Lung (tissue), 12 donors: ENCODE results near the gene JAG2. TPM values are rescaled to one million over a fixed set of nuclear protein-coding genes. Genes with fewer than 3 reads are reported as not detected.
A peak's percentile ranks its signal among the peaks of the same experiment; 100 is the strongest.

ENCODE experiments used
- ATAC-seq: fragments of 200-7000 bp; cut with Tn5 transposase; one replicate; pipeline ENCODE4 v1.9.1; 2020; ENCODE audit warnings: moderate number of reproducible peaks; ENCODE audit not compliant: insufficient read depth, low FRiP score
- DNase-seq, 3 donors: peaks; one replicate each; pipeline ENCODE4 v3.0.0-alpha.2; 2013 to 2017
- H3K27ac ChIP-seq, 2 donors: one replicate each; pipeline ENCODE4 v1.5.1; 2013; ENCODE audit warnings: mild to moderate bottlenecking in 2 of 2, moderate library complexity in 2 of 2, control low read depth in 1 of 2, inconsistent platforms in 1 of 2, low read depth in 1 of 2, low read length in 1 of 2
- H3K27me3 ChIP-seq, 3 donors: one replicate each; pipeline ENCODE4 v1.5.1; 2013; ENCODE audit warnings: low read length in 2 of 3; ENCODE audit not compliant: control insufficient read depth in 3 of 3, insufficient read depth in 3 of 3
- H3K36me3 ChIP-seq, 4 donors: one replicate each; pipeline ENCODE4 v1.5.1; 2013; ENCODE audit warnings: low read length in 4 of 4, mild to moderate bottlenecking in 1 of 4, moderate library complexity in 1 of 4; ENCODE audit not compliant: control insufficient read depth in 4 of 4, insufficient read depth in 4 of 4
- H3K4me1 ChIP-seq, 5 donors: one replicate each; pipeline ENCODE4 v1.5.1; 2013; ENCODE audit warnings: low read length in 5 of 5, mild to moderate bottlenecking in 2 of 5, moderate library complexity in 1 of 5; ENCODE audit not compliant: control insufficient read depth in 5 of 5, insufficient read depth in 5 of 5
- H3K4me3 ChIP-seq: one replicate; pipeline ENCODE4 v1.5.1; 2013; ENCODE audit warnings: mild to moderate bottlenecking, control low read depth, moderate library complexity
- H3K9ac ChIP-seq, 2 donors: one replicate each; pipeline ENCODE4 v1.5.1; 2013; ENCODE audit warnings: low read length in 2 of 2, control low read depth in 1 of 2; ENCODE audit not compliant: insufficient read depth in 1 of 2
- H3K9me3 ChIP-seq, 4 donors: one replicate each; pipeline ENCODE4 v1.5.1; 2013; ENCODE audit warnings: low read length in 3 of 4, mild to moderate bottlenecking in 1 of 4, moderate library complexity in 1 of 4; ENCODE audit not compliant: control insufficient read depth in 4 of 4, insufficient read depth in 3 of 4
- CTCF ChIP-seq: IDR thresholded peaks from 2 replicates; pipeline ENCODE4 v1.5.1; 2012; ENCODE audit warnings: mild to moderate bottlenecking; ENCODE audit errors: control extremely low read depth, extremely low read depth
- WGBS, 2 donors: extraction: QIAGEN DNeasy Blood & Tissue Kit; methylation state at CpG; one replicate each; pipeline ENCODE4 v1.1.7; 2013; 5-methylcytosine and 5-hydroxymethylcytosine counted together
- polyA plus RNA-seq, 2 donors: library from polyadenylated mRNA; stranded (reverse); fragments of 200-250 nt; gene quantifications; one replicate each; pipeline ENCODE4 v1.2.1, GENCODE V29; 2013
- total RNA-seq, 2 donors: library from RNA; depleted of rRNA in 1 of 2; stranded (reverse); fragments of >200 nt in 1 of 2; gene quantifications; one replicate each; pipeline ENCODE4 v1.2.1, GENCODE V29; 2014 to 2021
- donor health status: control.
- donor health status: control.
- donor health status: Bipolar disorder and iron deficiency.
- donor health status: healthy.
- donor health status: DM: yes; HTN: yes; CAD: no.

Gene JAG2
- total and polyA plus RNA-seq, 4 donors: 14.1 to 35.1 (median 27.8) TPM

DNA sequence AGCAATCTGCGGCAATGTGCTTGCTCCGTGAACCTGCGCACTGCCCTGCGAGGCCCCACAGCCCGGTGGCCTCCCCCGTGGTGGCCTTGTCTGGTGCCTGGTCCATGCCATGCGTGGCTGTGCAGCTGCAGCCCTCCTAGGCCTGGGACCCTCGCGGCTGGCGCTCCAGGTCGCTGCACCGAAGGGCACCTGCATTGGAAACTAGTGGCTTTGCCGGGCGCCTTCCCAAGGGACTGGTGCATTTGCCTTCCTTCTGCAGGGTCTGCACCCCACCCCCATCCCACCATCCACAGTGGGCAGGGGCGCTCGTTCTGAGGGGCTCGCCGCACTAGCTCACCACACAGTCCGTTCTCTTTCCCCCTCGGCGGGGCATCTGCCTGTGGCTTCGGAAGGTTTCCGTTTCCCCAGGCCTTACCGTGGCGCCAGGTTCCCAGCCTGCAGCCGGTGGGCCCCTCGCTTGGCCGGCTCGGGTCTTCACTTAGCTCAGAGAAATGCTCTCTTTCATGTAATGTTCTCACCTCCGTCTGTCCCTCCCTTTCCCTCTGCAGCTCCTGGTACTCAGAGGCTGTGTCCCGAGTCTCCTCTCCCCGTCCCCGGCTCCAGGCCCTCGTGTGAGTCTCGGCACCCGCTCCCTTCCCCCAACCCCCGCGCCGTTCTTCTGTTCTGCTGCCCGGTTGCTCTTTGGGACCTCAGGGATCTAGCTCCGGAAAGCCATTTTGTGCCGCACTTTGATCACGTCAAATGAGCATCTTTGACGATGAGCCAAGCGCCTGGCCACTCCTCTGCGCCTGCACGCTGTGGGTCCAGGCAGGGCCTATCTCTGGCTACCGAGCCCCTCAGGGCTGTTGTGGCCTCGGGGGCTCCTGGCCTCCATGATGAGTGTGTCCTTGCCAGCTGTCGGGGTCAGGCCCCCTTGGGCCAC, 31.9 kb downstream of the JAG2 start:
- H3K4me1 ChIP-seq: no peaks in the 10 kb centered on the region
- 83 to 87% methylated on average over 50 of the region's 50 CpGs for WGBS, 2 donors
- H3K27me3 ChIP-seq: peaks cover 0 to 2% (median 0%) of the 10 kb centered on the region in 3 donors
- peaks cover 0 to 3% (median 0%) of the 10 kb centered on the region in 4 donors for H3K36me3 ChIP-seq
- no peak overlapping the region for H3K27ac ChIP-seq
- H3K4me3 ChIP-seq: no peak overlapping the region
- DNase-seq: peak in 1 of 3 donors; percentile 8
- H3K9me3 ChIP-seq: peaks cover 0 to 16% (median 4%) of the 10 kb centered on the region in 4 donors
- ATAC-seq: no peak
- no peak overlapping the region for H3K9ac ChIP-seq
- TF ChIP-seq CTCF: no peak

DNA sequence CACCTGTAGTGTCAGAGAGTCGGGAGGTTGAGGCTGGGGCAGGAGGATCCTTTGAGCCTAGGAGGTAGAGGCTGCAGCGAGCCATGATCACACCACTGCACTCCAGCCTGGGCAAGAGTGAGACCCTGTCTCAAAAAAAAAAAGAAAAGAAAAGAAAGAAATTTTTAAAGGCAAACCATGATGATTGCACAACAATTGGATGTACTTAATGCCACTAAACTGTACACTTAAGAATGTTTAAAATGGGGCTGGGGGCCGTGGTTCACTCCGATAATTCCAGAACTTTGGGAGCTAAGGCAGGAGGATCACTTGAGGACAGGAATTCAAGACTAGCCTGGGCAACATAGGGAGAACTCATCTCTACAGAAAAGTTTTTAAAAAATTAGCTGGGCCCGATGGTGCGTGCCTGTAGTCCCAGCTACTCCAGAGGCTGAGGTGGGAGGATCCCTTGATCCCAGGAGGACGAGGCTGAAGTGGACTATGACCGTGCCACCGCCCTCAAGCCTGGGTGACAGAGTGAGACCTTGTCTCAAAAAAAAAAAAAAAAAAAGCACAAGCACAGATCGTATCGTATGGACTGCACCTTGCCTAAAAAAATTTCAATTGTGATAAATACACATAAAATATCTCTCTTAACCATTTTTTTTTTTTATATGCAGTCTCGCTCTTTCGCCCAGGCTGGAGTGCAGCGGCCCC, 32.7 kb downstream of the JAG2 start:
- peaks cover 0 to 16% (median 5%) of the 10 kb centered on the region in 4 donors for H3K9me3 ChIP-seq
- TF ChIP-seq CTCF: no peak
- no peak overlapping the region for H3K27ac ChIP-seq
- ATAC-seq (no peak), DNase-seq (no peak)
- H3K4me1 ChIP-seq: no peaks in the 10 kb centered on the region
- peaks cover 0 to 3% (median 0%) of the 10 kb centered on the region in 4 donors for H3K36me3 ChIP-seq
- 86 to 89% methylated on average over 14 of the region's 14 CpGs for whole genome bisulfite sequencing, 2 donors
- no peak overlapping the region for H3K9ac ChIP-seq
- H3K4me3 ChIP-seq: no peak overlapping the region
- H3K27me3 ChIP-seq: peaks cover 0 to 2% (median 0%) of the 10 kb centered on the region in 3 donors

GRCh38 chr14:105132921-105133654, 35.5 kb downstream of the JAG2 start:
- DNase-seq: no peak

More at GRCh38 chr14:105132921-105133654, 35.5 kb downstream of the JAG2 start:
- Histone ChIP-seq H3K4me1 (no peaks in the 10 kb centered on the region), H3K9ac (no peak overlapping the region), H3K27ac (no peak overlapping the region), H3K27me3 (peaks cover 0 to 2% (median 0%) of the 10 kb centered on the region in 3 donors), H3K4me3 (no peak overlapping the region), H3K36me3 (no peaks in the 10 kb centered on the region), H3K9me3 (peaks cover 0 to 3% (median 2%) of the 10 kb centered on the region in 4 donors)
- WGBS, 2 donors: 48 to 61% methylated on average over 4 of the region's 4 CpGs
- ATAC-seq: no peak
- no peak for TF ChIP-seq CTCF
